ENCODE data around the gene LATS1. TPM values are rescaled to one million over a fixed set of nuclear protein-coding genes. Genes with fewer than 3 reads are reported as not detected.

Gene LATS1
- total RNA-seq, 1 experiment from 2014 or later = 15.4 TPM

DNA sequence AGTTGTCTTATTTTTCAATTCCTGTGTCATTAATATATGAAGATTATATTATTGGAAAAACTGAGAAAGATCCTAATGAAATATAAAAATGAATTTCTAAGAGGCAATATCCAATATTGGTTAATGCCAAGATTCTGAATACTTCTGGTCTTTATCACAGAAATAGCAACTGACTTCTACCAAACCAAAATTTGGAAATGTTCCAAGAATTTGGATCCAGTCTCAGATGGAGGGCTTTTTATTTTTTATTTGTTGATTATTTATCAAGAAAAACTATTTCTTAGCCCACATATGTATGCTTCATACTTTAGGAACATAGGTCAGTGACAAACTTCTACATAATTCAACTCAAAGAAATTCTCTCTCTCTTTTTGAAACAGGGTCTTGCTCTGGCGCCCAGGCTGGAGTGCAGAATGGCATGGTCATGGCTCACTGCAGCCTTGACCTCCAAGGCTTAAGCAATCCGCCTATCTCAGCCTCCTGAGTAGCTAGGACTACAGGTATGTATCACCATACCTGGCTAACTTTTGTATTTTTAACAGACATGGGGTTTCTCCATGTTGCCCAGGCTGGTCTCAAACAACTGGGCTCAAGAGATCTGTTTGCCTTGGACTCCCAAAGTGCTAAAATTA lies 15.3 kb upstream of the LATS1 start:
- CTCF ChIA-PET = interaction anchor here (0.7 kb wide), 1 partner anchor 22 kb away, joined by 3 read pairs; no protein-coding TSS in a partner anchor
- H3K79me2 ChIP-seq (ENCODE audit: low read depth) = no peaks in the 10 kb centered on the region
- H2AFZ ChIP-seq = no peak overlapping the region
- no peaks in the 10 kb centered on the region for H4K20me1 ChIP-seq (ENCODE audit: insufficient read depth)
- no peak overlapping the region for H3K4me2 ChIP-seq
- POLR2A ChIA-PET (ENCODE audit: unreplicated experiment) = no interaction called here
- TF ChIP-seq, protein P1, sequence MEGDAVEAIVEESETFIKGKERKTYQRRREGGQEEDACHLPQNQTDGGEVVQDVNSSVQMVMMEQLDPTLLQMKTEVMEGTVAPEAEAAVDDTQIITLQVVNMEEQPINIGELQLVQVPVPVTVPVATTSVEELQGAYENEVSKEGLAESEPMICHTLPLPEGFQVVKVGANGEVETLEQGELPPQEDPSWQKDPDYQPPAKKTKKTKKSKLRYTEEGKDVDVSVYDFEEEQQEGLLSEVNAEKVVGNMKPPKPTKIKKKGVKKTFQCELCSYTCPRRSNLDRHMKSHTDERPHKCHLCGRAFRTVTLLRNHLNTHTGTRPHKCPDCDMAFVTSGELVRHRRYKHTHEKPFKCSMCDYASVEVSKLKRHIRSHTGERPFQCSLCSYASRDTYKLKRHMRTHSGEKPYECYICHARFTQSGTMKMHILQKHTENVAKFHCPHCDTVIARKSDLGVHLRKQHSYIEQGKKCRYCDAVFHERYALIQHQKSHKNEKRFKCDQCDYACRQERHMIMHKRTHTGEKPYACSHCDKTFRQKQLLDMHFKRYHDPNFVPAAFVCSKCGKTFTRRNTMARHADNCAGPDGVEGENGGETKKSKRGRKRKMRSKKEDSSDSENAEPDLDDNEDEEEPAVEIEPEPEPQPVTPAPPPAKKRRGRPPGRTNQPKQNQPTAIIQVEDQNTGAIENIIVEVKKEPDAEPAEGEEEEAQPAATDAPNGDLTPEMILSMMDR (conservative IDR thresholded peaks at IDR 0.05) = no peak
- TF ChIP-seq EZH2 (IDR thresholded peaks at IDR 0.05; ENCODE audit: low read depth) = no peak
- no peak overlapping the region for H3K4me3 ChIP-seq
- intact Hi-C loops (cut with micrococcal nuclease; ENCODE audit: unreplicated experiment) = no loop called here
- H3F3A ChIP-seq (ENCODE audit: insufficient read depth, low read depth) = no peaks in the 10 kb centered on the region
- H3K27me3 ChIP-seq (ENCODE audit: insufficient read depth, low read depth) = no peaks in the 10 kb centered on the region
- peaks cover 4% of the 10 kb centered on the region; the same call in 1 of the 2 replicates for H3K36me3 ChIP-seq (ENCODE audit: low read depth)
- BruUV-seq (replicated peaks) = no TSS peak
- no peaks in the 10 kb centered on the region for H3K4me1 ChIP-seq (replicated peaks; ENCODE audit: insufficient read depth)
- DNase-seq = no peak
- H3K9me2 ChIP-seq (ENCODE audit: insufficient read depth) = no peaks in the 10 kb centered on the region
- no peaks in the 10 kb centered on the region for H3K9me3 ChIP-seq (ENCODE audit: insufficient read depth, low read depth)
- H3K27ac ChIP-seq = no peak overlapping the region

DNA sequence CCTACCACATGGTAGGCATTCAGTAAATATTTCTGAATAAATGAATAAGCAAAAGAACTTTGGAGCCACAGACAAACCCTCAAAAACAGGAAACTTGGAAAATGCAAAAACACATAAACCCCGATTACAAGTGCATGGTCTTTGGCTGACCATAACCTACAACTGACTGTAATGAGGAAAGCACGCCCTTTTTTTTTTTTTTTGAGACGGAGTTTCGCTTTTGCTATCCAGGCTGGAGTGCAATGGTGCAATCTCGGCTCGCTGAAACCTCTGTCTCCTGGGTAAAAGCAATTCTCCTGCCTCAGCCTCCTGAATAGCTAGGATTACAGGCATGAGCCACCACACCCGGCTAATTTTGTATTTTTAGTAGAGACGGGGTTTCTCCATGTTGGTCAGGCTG lies 11.9 kb upstream of the LATS1 start:
- intact Hi-C loops (cut with micrococcal nuclease; ENCODE audit: unreplicated experiment) = no loop called here
- no peak for DNase-seq
- no peak overlapping the region for H3K4me3 ChIP-seq
- no peaks in the 10 kb centered on the region for H3K27me3 ChIP-seq (ENCODE audit: insufficient read depth, low read depth)
- TF ChIP-seq, protein P1 (conservative IDR thresholded peaks at IDR 0.05) = no peak
- no peak for TF ChIP-seq EZH2 (IDR thresholded peaks at IDR 0.05; ENCODE audit: low read depth)
- no peaks in the 10 kb centered on the region for H3K9me3 ChIP-seq (ENCODE audit: insufficient read depth, low read depth)
- POLR2A ChIA-PET (ENCODE audit: unreplicated experiment) = no interaction called here
- no peaks in the 10 kb centered on the region for H3K79me2 ChIP-seq (ENCODE audit: low read depth)
- no peaks in the 10 kb centered on the region for H3K9me2 ChIP-seq (ENCODE audit: insufficient read depth)
- H3K4me1 ChIP-seq (replicated peaks; ENCODE audit: insufficient read depth) = no peaks in the 10 kb centered on the region
- H3K36me3 ChIP-seq (ENCODE audit: low read depth) = peaks cover 7% of the 10 kb centered on the region; the same call in 1 of the 2 replicates
- no TSS peak for BruUV-seq (replicated peaks)
- no peaks in the 10 kb centered on the region; the same call in 1 of the 2 replicates for H3F3A ChIP-seq (ENCODE audit: insufficient read depth, low read depth)
- no peak overlapping the region for H3K4me2 ChIP-seq
- no peak overlapping the region for H3K27ac ChIP-seq
- no peak overlapping the region for H2AFZ ChIP-seq
- H4K20me1 ChIP-seq (ENCODE audit: insufficient read depth) = no peaks in the 10 kb centered on the region
- CTCF ChIA-PET = no interaction called here

DNA sequence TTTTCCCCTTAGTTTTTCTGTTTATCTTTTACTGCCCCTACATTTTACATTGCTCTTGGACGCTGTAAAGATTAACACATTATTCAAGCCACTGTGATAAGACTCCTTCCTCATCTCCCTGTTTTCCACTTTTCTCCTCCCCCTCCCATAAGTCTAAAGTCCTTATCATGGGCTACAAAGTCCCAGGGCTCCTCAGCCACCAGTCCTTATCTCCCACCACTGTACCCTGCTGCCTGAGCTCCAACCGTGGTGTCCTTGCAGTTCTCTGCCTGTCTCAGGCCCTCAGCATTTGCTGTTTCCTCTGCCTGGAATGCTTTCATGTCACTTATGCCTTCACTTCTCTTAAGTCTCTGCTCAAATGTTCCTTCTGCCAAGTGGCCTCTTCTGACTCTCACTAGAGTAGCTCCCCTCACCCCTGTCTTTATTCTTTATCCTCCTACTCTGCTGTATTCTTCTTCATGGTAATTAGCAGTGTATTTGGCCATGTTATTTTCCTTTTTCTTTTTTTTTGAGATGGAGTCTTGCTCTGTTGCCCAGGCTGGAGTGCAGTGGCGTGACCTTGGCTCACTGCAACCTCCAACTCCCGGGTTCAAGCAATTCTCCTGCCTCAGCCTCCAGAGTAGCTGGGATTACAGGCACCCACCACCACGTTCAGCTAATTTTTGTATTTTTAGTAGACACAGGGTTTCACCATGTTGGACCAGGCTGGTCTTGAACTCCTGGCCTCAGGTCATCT lies 10.8 kb upstream of the LATS1 start:
- H4K20me1 ChIP-seq (ENCODE audit: insufficient read depth) = no peaks in the 10 kb centered on the region
- H3K9me2 ChIP-seq (ENCODE audit: insufficient read depth) = no peaks in the 10 kb centered on the region
- no peak overlapping the region for H2AFZ ChIP-seq
- H3K4me1 ChIP-seq (replicated peaks; ENCODE audit: insufficient read depth) = no peaks in the 10 kb centered on the region
- H3K4me2 ChIP-seq = no peak overlapping the region
- peaks cover 7% of the 10 kb centered on the region; the same call in 1 of the 2 replicates for H3K36me3 ChIP-seq (ENCODE audit: low read depth)
- intact Hi-C loops (cut with micrococcal nuclease; ENCODE audit: unreplicated experiment) = no loop called here
- no peaks in the 10 kb centered on the region for H3K9me3 ChIP-seq (ENCODE audit: insufficient read depth, low read depth)
- ChIA-PET POLR2A (ENCODE audit: unreplicated experiment) (no interaction called here), CTCF (no interaction called here)
- BruUV-seq (replicated peaks) = no TSS peak
- H3K79me2 ChIP-seq (ENCODE audit: low read depth) = no peaks in the 10 kb centered on the region
- no peak overlapping the region for H3K4me3 ChIP-seq
- H3K27me3 ChIP-seq (ENCODE audit: insufficient read depth, low read depth) = no peaks in the 10 kb centered on the region
- no peak overlapping the region for H3K27ac ChIP-seq
- TF ChIP-seq EZH2 (IDR thresholded peaks at IDR 0.05; ENCODE audit: low read depth) = no peak
- TF ChIP-seq, protein P1 (conservative IDR thresholded peaks at IDR 0.05) = no peak
- H3F3A ChIP-seq (ENCODE audit: insufficient read depth, low read depth) = no peaks in the 10 kb centered on the region; the same call in 1 of the 2 replicates
- DNase-seq = no peak
